Measurements from ENCODE around the gene ALPL.

DNA sequence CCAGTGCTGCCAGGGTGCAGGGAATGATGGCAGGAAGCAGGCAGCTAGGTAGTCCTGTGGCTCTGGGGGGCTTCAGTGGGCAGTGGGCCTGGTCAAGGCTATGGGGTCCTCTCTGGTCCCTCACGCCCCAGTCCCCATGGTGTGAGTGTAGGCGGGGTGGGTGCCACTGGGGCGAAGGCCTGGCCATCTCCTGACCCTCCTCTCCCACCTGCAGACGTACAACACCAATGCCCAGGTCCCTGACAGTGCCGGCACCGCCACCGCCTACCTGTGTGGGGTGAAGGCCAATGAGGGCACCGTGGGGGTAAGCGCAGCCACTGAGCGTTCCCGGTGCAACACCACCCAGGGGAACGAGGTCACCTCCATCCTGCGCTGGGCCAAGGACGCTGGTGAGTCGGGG is 53.7 kb downstream of the ALPL start:
- TF ChIP-seq CTCF (IDR thresholded peaks at IDR 0.05 in 8 of 11, conservative IDR thresholded peaks at IDR 0.05 in 3 of 11) (no peak), POLR2AphosphoS5 (IDR thresholded peaks at IDR 0.05) (peak in 1 of 3 donors; percentile 37)
